SU-DHL-6 (cell line): ENCODE results near the gene PLCD1.

Source experiments
- H2AFZ ChIP-seq: fragments of 200-600 bp; sonication (generic); 2 replicates; pipeline ENCODE4 v1.6.1; 2014; ENCODE audit warnings: low read depth, mild to moderate bottlenecking, moderate library complexity, mixed read lengths, antibody characterized with exemption, low read length; ENCODE audit not compliant: severe bottlenecking
- H3F3A ChIP-seq: fragments of 200-600 bp; shearing (Covaris generic); 2 replicates; pipeline ENCODE4 v1.6.0; 2016; ENCODE audit warnings: antibody characterized with exemption, mild to moderate bottlenecking; ENCODE audit not compliant: insufficient read depth
- H3K27ac ChIP-seq: fragments of 200-600 bp; sonication (generic); 2 replicates; pipeline ENCODE4 v1.5.1; 2016; ENCODE audit warnings: low read depth, mild to moderate bottlenecking, low read length, moderate library complexity, mixed read lengths
- H3K27me3 ChIP-seq: fragments of 200-600 bp; sonication (generic), shearing (Covaris generic); 2 replicates; pipeline ENCODE4 v1.6.0; 2014; ENCODE audit warnings: mild to moderate bottlenecking, low read length
- H3K36me3 ChIP-seq: fragments of 200-600 bp; sonication (generic); 2 replicates; pipeline ENCODE4 v1.6.1; 2014; ENCODE audit warnings: mild to moderate bottlenecking, low read length, mixed read lengths
- H3K4me2 ChIP-seq: fragments of 300-600, 200-600 bp; shearing (Covaris generic), sonication (generic); 2 replicates; pipeline ENCODE4 v1.6.0; 2014; ENCODE audit warnings: low read length, low read depth, mild to moderate bottlenecking; ENCODE audit not compliant: poor library complexity, severe bottlenecking
- H3K4me3 ChIP-seq: fragments of 200-600 bp; sonication (generic); 2 replicates; pipeline ENCODE4 v1.5.1; 2014; ENCODE audit warnings: antibody characterized with exemption, low read length, mild to moderate bottlenecking, mixed read lengths; ENCODE audit not compliant: insufficient read depth, poor library complexity, severe bottlenecking
- H3K79me2 ChIP-seq: fragments of 200-600 bp; sonication (generic); 2 replicates; pipeline ENCODE4 v1.6.1; 2014; ENCODE audit warnings: mild to moderate bottlenecking, low read length, moderate library complexity; ENCODE audit not compliant: insufficient read depth
- H3K9ac ChIP-seq: fragments of 200-600 bp; sonication (generic); 2 replicates; pipeline ENCODE4 v1.7.0; 2014; ENCODE audit warnings: mild to moderate bottlenecking, low read length
- H3K9me2 ChIP-seq: fragments of 200-600 bp; sonication (generic); replicated peaks from 2 replicates; pipeline ENCODE4 v1.6.1; 2014; ENCODE audit warnings: low read length; ENCODE audit not compliant: insufficient read depth
- H3K9me3 ChIP-seq: fragments of 200-600 bp; sonication (generic); 2 replicates; pipeline ENCODE4 v1.6.1; 2014; ENCODE audit warnings: low read length, mixed read lengths; ENCODE audit not compliant: insufficient read depth
- H4K20me1 ChIP-seq: fragments of 200-600 bp; sonication (generic); 2 replicates; pipeline ENCODE4 v1.6.1; 2014; ENCODE audit warnings: low read depth, mild to moderate bottlenecking, antibody characterized with exemption, low read length, moderate library complexity, mixed read lengths
- CTCF ChIP-seq: fragments of 200-600 bp; sonication (generic); IDR thresholded peaks from one replicate; pipeline ENCODE4 v1.5.1; 2017; ENCODE audit warnings: antibody characterized with exemption, mild to moderate bottlenecking, low read length, moderate library complexity; ENCODE audit not compliant: insufficient read depth, poor library complexity, severe bottlenecking
- EZH2phosphoT487 ChIP-seq: fragments of 200-600 bp; sonication (generic), shearing (Covaris generic); conservative IDR thresholded peaks from 2 replicates; pipeline ENCODE4 v1.6.1; 2018; ENCODE audit warnings: mild to moderate bottlenecking, antibody characterized with exemption, low read length, moderate library complexity, mixed read lengths

Gene PLCD1

DNA sequence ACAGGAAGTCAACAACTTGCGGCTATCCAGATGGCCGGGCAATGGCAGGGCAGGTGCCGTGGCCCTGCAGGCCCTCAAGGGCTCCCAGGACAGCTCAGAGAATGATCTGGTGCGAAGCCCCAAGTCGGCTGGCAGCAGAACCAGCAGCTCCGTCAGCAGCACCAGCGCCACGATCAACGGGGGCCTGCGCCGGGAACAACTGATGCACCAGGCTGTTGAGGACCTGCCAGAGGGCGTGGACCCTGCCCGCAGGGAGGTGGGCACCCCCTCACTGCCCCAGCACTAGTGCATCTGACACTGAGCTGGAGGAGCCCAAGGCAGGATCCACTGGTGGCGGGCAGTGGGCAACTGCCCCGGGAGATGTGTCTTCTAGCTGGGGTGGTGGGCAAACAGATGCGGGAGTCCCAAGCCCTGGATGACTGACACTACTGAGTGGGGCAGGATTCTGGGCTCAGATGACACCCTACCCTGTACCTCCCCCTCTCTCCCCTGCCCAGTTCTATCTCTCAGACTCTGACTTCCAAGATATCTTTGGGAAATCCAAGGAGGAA, 22.9 kb downstream of the PLCD1 start:
- H3K9me3 ChIP-seq: no peaks in the 10 kb centered on the region
- no peak for TF ChIP-seq EZH2phosphoT487
- no peak for TF ChIP-seq CTCF
- no peak overlapping the region for H3K4me2 ChIP-seq
- no peak overlapping the region for H3K9ac ChIP-seq
- no peak overlapping the region for H3K27ac ChIP-seq
- no peaks in the 10 kb centered on the region for H3K9me2 ChIP-seq
- H3K79me2 ChIP-seq: no peaks in the 10 kb centered on the region
- H3K27me3 ChIP-seq: no peaks in the 10 kb centered on the region
- H3K4me3 ChIP-seq: no peak overlapping the region
- no peaks in the 10 kb centered on the region for H3F3A ChIP-seq
- H3K36me3 ChIP-seq: no peaks in the 10 kb centered on the region
- H2AFZ ChIP-seq: no peak overlapping the region
- no peaks in the 10 kb centered on the region for H4K20me1 ChIP-seq

DNA sequence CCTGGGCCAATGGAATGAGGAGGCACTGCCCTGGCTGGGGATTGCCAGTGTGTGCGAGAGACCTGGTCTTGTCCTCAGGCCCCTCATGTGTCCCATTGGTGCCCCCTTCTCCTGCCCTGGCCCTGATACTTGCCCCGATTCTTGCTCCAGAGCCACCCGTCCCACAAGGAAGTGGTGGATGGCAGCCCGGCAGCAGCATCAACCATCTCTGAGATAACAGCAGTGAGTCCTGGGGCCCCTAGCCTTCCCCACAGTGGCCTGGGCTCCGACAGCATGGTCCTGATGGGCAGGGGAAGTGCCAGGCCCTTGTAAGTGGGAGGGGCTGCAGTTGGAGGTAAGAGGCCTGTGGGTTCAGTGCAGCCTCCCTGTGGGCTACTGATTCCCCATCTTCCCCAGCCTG, 23.4 kb downstream of the PLCD1 start:
- Histone ChIP-seq H2AFZ (no peak overlapping the region), H3F3A (no peaks in the 10 kb centered on the region), H3K9me3 (no peaks in the 10 kb centered on the region), H3K27me3 (no peaks in the 10 kb centered on the region), H4K20me1 (no peaks in the 10 kb centered on the region), H3K36me3 (no peaks in the 10 kb centered on the region), H3K27ac (no peak overlapping the region), H3K9me2 (no peaks in the 10 kb centered on the region), H3K79me2 (no peaks in the 10 kb centered on the region), H3K4me2 (no peak overlapping the region), H3K9ac (no peak overlapping the region), H3K4me3 (no peak overlapping the region)
- no peak for TF ChIP-seq EZH2phosphoT487
- no peak for TF ChIP-seq CTCF

DNA sequence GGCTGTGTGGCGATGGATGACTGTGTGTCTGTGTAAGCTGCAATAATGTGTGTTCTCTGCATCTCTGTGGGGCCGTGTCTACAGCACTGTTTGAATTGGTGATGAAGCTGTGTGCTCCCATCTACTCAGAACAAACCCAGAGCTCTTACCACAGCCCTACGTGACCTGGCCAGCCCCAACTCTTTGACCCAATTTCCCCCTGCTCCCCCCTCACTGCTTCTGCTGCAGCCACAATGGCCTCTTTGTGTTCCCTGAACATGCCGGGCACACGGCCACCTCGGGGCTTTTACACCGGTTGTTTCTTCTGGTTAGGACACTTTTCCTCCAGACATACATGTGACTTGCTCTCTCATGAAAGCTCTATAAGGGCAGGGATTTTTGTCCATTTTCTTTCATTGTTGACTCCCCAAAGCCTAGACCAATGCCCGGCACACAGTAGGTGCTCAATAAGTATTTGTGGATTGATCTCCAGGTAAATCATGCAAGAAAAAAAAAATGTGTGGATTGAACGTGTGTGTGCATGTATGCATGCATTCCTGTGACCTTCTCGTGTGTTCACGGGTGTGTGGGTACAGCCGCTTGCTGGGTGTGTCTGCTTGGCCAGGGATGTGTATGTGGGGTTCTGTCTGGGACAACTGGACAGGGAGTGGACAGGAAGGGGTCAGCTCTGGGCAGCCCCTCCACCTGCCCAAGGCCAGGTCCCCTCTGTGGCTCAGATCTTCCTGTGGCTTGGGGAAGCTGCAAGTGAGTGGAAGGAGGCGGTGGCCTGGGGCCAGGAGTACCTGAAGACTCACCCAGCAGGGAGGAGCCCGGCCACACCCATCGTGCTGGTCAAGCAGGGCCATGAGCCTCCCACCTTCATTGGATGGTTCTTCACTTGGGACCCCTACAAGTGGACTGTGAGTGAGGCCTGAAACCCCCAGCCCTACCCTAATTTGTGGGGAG, 24.1 kb downstream of the PLCD1 start:
- Histone ChIP-seq H2AFZ (no peak overlapping the region), H3F3A (no peaks in the 10 kb centered on the region), H3K9me3 (no peaks in the 10 kb centered on the region), H3K36me3 (no peaks in the 10 kb centered on the region), H3K4me3 (no peak overlapping the region), H3K27me3 (no peaks in the 10 kb centered on the region), H3K9me2 (no peaks in the 10 kb centered on the region), H3K4me2 (no peak overlapping the region), H3K79me2 (no peaks in the 10 kb centered on the region), H3K27ac (no peak overlapping the region), H3K9ac (no peak overlapping the region), H4K20me1 (no peaks in the 10 kb centered on the region)
- TF ChIP-seq CTCF (no peak), EZH2phosphoT487 (no peak)
